ENCODE data around the gene GPER1. TPM values are rescaled to one million over a fixed set of nuclear protein-coding genes. Genes with fewer than 3 reads are reported as not detected.

GPER1 gene
- total and polyA plus RNA-seq, 2 donors (not counting 3 experiments of a cell fraction or from before 2014, with no cell fraction given) = 0.77 to 2.3 TPM

GRCh38 chr7:1108264-1108920 is 20.5 kb downstream of the GPER1 start:
- Histone ChIP-seq H3K4me3 (replicated peaks in 1 of 3; ENCODE audit: insufficient read depth in 1 of 3, low read depth in 1 of 3, low read length in 3 of 3) (no peak overlapping the region), H3K9ac (replicated peaks; ENCODE audit: extremely low read depth, insufficient read depth, low read length) (no peak overlapping the region), H3K9me1 (replicated peaks; ENCODE audit: control insufficient read depth, extremely low read depth, insufficient read depth, low read length) (no peaks in the 10 kb centered on the region), H2AFZ (ENCODE audit: low read depth, low read length) (no peak overlapping the region), H4K20me1 (replicated peaks; ENCODE audit: control insufficient read depth, extremely low read depth, insufficient read depth, low read length) (no peaks in the 10 kb centered on the region), H3K27me3 (ENCODE audit: control insufficient read depth in 2 of 2, insufficient read depth in 2 of 2, low read length in 2 of 2) (no peaks in the 10 kb centered on the region), H3K27ac (ENCODE audit: insufficient read depth, low read depth, low read length) (no peak overlapping the region), H3K79me2 (ENCODE audit: control insufficient read depth, insufficient read depth, low read length) (peaks cover 1% of the 10 kb centered on the region), H3K9me3 (replicated peaks; ENCODE audit: control insufficient read depth, insufficient read depth, low read length) (no peaks in the 10 kb centered on the region), H3K4me1 (ENCODE audit: control insufficient read depth, extremely low read depth, insufficient read depth, low read length) (peaks cover 9% of the 10 kb centered on the region), H3K4me2 (ENCODE audit: insufficient read depth, low read length) (no peak overlapping the region), H3K36me3 (ENCODE audit: control insufficient read depth in 2 of 2, extremely low read depth in 1 of 2, insufficient read depth in 2 of 2, low read length in 2 of 2) (no peaks in the 10 kb centered on the region)
- TF ChIP-seq MYC (IDR thresholded peaks at IDR 0.05; ENCODE audit: low read depth, low read length) (no peak), FOS (IDR thresholded peaks at IDR 0.05; ENCODE audit: borderline replicate concordance, insufficient read depth, low read length) (no peak), JUN (IDR thresholded peaks at IDR 0.05; ENCODE audit: borderline replicate concordance, insufficient read depth, insufficient read length, low read depth) (no peak), EZH2 (IDR thresholded peaks at IDR 0.05; ENCODE audit: borderline replicate concordance, low read depth, low read length, severe bottlenecking) (no peak), GATA2 (IDR thresholded peaks at IDR 0.05; ENCODE audit: insufficient read depth, insufficient read length, low read depth, low read length) (no peak), POLR2AphosphoS5 (IDR thresholded peaks at IDR 0.05; ENCODE audit: insufficient read depth, low read depth, low read length) (no peak), MAX (IDR thresholded peaks at IDR 0.05; ENCODE audit: insufficient read depth, insufficient read length) (no peak), POLR2A (IDR thresholded peaks at IDR 0.05; ENCODE audit: low read depth, low read length) (no peak)
- TF ChIP-seq, protein P1, sequence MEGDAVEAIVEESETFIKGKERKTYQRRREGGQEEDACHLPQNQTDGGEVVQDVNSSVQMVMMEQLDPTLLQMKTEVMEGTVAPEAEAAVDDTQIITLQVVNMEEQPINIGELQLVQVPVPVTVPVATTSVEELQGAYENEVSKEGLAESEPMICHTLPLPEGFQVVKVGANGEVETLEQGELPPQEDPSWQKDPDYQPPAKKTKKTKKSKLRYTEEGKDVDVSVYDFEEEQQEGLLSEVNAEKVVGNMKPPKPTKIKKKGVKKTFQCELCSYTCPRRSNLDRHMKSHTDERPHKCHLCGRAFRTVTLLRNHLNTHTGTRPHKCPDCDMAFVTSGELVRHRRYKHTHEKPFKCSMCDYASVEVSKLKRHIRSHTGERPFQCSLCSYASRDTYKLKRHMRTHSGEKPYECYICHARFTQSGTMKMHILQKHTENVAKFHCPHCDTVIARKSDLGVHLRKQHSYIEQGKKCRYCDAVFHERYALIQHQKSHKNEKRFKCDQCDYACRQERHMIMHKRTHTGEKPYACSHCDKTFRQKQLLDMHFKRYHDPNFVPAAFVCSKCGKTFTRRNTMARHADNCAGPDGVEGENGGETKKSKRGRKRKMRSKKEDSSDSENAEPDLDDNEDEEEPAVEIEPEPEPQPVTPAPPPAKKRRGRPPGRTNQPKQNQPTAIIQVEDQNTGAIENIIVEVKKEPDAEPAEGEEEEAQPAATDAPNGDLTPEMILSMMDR (IDR thresholded peaks at IDR 0.05; ENCODE audit: extremely low read depth in 1 of 2, insufficient read depth in 1 of 2, low read depth in 1 of 2, low read length in 2 of 2) = no peak
- intact Hi-C loops (cut with micrococcal nuclease) (no loop called here), dilution Hi-C loops (cut with MboI; ENCODE audit: extremely low pct_ligation_motif_present, low sequenced_read_pairs) (no loop called here)
- no peak for DNase-seq (ENCODE audit: low read depth, low spot score)
- ChIA-PET POLR2A (no interaction called here), CTCF (no interaction called here)
- BruUV-seq (replicated peaks) = no TSS peak
- FAIRE-seq = no peak
